HL-60 (cell line): ENCODE measurements around the gene HPGD.

Experiments
- DNase-seq, 2 experiments: peaks; one replicate each; pipeline ENCODE4 v3.0.0-alpha.2; 2010 to 2020; ENCODE audit warnings: low read depth in 1 of 2, low spot score in 1 of 2
- H3K27ac ChIP-seq: fragments of 250-450 bp; sonication (Bioruptor Pico); replicated peaks from 2 replicates; pipeline ENCODE4 v1.5.1; 2020; ENCODE audit warnings: mild to moderate bottlenecking, moderate library complexity
- H3K27me3 ChIP-seq: fragments of 250-450 bp; sonication (Bioruptor Pico); 2 replicates; pipeline ENCODE4 v1.5.1; 2021; ENCODE audit warnings: mild to moderate bottlenecking, moderate library complexity; ENCODE audit not compliant: insufficient read depth, poor library complexity, severe bottlenecking
- H3K4me3 ChIP-seq: replicated peaks from 2 replicates; pipeline ENCODE4 v1.5.1; 2011; ENCODE audit warnings: mild to moderate bottlenecking, control low read depth, low read length; ENCODE audit not compliant: insufficient read depth
- CTCF ChIP-seq: IDR thresholded peaks from one replicate; pipeline ENCODE4 v1.5.1; 2011; ENCODE audit warnings: low read length, control low read depth, inconsistent platforms; ENCODE audit not compliant: insufficient read depth
- GABPA ChIP-seq: IDR thresholded peaks from 2 replicates; pipeline ENCODE4 v1.6.1; 2012; ENCODE audit warnings: low read depth
- POLR2AphosphoS5 ChIP-seq: IDR thresholded peaks from 2 replicates; pipeline ENCODE4 v1.6.1; 2012; ENCODE audit warnings: low read depth
- SPI1 ChIP-seq: IDR thresholded peaks from 2 replicates; pipeline ENCODE4 v1.6.1; 2012; ENCODE audit warnings: low read depth, mild to moderate bottlenecking, borderline replicate concordance
- TF ChIP-seq, protein P1 (sequence below): IDR thresholded peaks from 2 replicates; pipeline ENCODE4 v1.6.1; 2012; ENCODE audit warnings: low read depth; ENCODE audit not compliant: insufficient replicate concordance

Gene HPGD

DNA sequence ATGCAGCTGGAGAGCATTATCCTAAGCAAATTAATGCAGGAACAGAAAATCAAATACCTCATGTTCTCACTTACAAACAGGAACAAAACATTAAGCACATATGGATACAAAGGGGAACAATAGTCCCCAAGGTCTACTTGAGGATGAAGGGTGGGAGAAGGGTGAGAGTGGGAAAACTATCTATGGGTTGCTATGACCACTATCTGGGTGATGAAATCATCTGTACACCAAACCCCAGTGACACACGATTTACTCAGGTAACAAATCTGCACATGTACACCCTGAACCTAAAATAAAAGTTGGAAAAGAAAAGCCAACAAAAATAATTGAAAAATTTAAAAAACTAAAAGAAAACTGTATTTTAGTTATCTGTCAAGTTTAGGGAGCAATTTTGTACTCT, 5.9 kb downstream of the HPGD start:
- TF ChIP-seq CTCF = no peak
- no peak for TF ChIP-seq SPI1
- no peak for TF ChIP-seq POLR2AphosphoS5
- TF ChIP-seq, protein P1, sequence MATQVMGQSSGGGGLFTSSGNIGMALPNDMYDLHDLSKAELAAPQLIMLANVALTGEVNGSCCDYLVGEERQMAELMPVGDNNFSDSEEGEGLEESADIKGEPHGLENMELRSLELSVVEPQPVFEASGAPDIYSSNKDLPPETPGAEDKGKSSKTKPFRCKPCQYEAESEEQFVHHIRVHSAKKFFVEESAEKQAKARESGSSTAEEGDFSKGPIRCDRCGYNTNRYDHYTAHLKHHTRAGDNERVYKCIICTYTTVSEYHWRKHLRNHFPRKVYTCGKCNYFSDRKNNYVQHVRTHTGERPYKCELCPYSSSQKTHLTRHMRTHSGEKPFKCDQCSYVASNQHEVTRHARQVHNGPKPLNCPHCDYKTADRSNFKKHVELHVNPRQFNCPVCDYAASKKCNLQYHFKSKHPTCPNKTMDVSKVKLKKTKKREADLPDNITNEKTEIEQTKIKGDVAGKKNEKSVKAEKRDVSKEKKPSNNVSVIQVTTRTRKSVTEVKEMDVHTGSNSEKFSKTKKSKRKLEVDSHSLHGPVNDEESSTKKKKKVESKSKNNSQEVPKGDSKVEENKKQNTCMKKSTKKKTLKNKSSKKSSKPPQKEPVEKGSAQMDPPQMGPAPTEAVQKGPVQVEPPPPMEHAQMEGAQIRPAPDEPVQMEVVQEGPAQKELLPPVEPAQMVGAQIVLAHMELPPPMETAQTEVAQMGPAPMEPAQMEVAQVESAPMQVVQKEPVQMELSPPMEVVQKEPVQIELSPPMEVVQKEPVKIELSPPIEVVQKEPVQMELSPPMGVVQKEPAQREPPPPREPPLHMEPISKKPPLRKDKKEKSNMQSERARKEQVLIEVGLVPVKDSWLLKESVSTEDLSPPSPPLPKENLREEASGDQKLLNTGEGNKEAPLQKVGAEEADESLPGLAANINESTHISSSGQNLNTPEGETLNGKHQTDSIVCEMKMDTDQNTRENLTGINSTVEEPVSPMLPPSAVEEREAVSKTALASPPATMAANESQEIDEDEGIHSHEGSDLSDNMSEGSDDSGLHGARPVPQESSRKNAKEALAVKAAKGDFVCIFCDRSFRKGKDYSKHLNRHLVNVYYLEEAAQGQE = no peak
- TF ChIP-seq GABPA = no peak

GRCh38 chr4:174512745-174513144, 9.5 kb downstream of the HPGD start:
- Histone ChIP-seq H3K27me3 (no peaks in the 10 kb centered on the region), H3K4me3 (no peak overlapping the region), H3K27ac (no peak overlapping the region)
- TF ChIP-seq POLR2AphosphoS5 (no peak), GABPA (no peak), SPI1 (no peak), CTCF (no peak)
- TF ChIP-seq, protein P1 = no peak
- no peak for DNase-seq

More for the DNA sequence above, 5.9 kb downstream of the HPGD start:
- DNase-seq = no peak
- no peak overlapping the region for H3K27ac ChIP-seq
- H3K4me3 ChIP-seq = no peak overlapping the region
- H3K27me3 ChIP-seq = no peaks in the 10 kb centered on the region

GRCh38 chr4:174505892-174506291, 16.4 kb downstream of the HPGD start:
- H3K27me3 ChIP-seq = no peaks in the 10 kb centered on the region
- TF ChIP-seq POLR2AphosphoS5 = no peak
- TF ChIP-seq SPI1 = no peak
- TF ChIP-seq CTCF = no peak
- TF ChIP-seq, protein P1 = no peak
- TF ChIP-seq GABPA = no peak
- no peak overlapping the region for H3K27ac ChIP-seq
- H3K4me3 ChIP-seq = no peak overlapping the region
- DNase-seq = no peak
